ENCODE data around the gene ACVR1. TPM values are rescaled to one million over a fixed set of nuclear protein-coding genes. Genes with fewer than 3 reads are reported as not detected.
"Not testable (repeated sequence)": the region's sequence is repeated elsewhere in the genome, so short reads cannot be mapped to it uniquely, and the experiment has no call there.

ACVR1 gene
- total RNA-seq, 1 experiment from 2014 or later, result 11.1 TPM

DNA sequence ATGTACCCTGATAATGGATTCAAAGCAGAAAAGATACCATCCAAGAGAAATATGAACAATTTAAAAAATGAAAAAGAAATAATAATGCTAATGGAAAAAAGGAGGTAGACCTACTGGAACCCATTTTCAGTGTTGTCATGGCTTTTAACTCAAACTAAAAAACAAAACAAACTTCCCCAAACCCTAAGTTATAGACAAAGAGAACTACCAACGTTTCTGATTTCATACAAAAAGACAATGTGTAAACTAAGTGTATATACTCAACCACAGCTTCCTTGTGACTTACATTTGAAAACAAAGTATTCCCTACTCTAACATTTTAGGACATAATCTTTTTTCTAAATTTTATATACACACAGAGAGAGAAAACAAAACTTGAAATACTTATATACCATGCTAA lies 45.9 kb downstream of the ACVR1 start:
- TF ChIP-seq CTCF (IDR thresholded peaks at IDR 0.05; ENCODE audit: insufficient read depth in 1 of 2, low read depth in 1 of 2, low read length in 1 of 2, severe bottlenecking in 1 of 2, unreplicated experiment in 1 of 2), result no peak
- CTCF ChIA-PET, result no interaction called here
- Mint-ChIP-seq H3K9me3 (ENCODE audit: unreplicated experiment) (peaks cover 10% of the 10 kb centered on the region), H3K36me3 (ENCODE audit: insufficient read depth, unreplicated experiment) (peaks cover 5% of the 10 kb centered on the region), H3K27ac (ENCODE audit: unreplicated experiment) (no peak overlapping the region), H3K27me3 (ENCODE audit: insufficient read depth, unreplicated experiment) (no peaks in the 10 kb centered on the region), H3K4me1 (ENCODE audit: low read depth, unreplicated experiment) (peaks cover 15% of the 10 kb centered on the region), H3K4me3 (ENCODE audit: unreplicated experiment) (no peak overlapping the region)
- no peak for DNase-seq
- POLR2A ChIA-PET, result no interaction called here
- 0 out of 2 replicates have a peak, but pooled peaks cover 3% of the 10 kb centered on the region for H3K4me1 ChIP-seq
- H3K27me3 ChIP-seq (replicated peaks; ENCODE audit: control insufficient read depth, insufficient read depth, low read length), result no peaks in the 10 kb centered on the region
- BruUV-seq (replicated peaks), result no TSS peak
- no peak overlapping the region for H3K4me3 ChIP-seq (ENCODE audit: low read depth, low read length)
- H3K9me3 ChIP-seq, result no peaks in the 10 kb centered on the region
- intact Hi-C loops (cut with micrococcal nuclease; ENCODE audit: unreplicated experiment), result no loop called here
- H3K36me3 ChIP-seq (ENCODE audit: control insufficient read depth, insufficient read depth, low read length), result no peaks in the 10 kb centered on the region

DNA sequence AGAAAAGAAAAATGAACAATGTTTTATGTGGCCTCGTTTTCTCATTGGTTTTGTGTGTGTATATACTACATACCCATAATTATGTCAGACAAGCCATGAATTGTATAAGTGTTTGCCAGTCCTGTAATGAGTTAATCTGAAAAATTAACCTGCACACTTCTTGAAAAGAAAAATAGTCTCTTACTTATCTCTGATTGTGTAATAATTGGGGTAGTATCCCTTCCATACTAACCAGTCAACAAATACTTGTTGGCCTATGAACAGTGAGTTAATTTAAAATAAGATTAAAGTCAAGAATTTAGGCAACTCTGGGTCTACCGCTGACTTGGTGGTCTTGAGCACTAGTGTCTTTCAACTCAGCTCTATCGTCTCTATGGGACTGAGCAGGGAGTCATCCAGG lies 48.8 kb downstream of the ACVR1 start:
- Histone ChIP-seq H3K9me3 (no peaks in the 10 kb centered on the region), H3K36me3 (ENCODE audit: control insufficient read depth, insufficient read depth, low read length) (no peaks in the 10 kb centered on the region), H3K27me3 (replicated peaks; ENCODE audit: control insufficient read depth, insufficient read depth, low read length) (no peaks in the 10 kb centered on the region), H3K4me3 (ENCODE audit: low read depth, low read length) (no peak overlapping the region), H3K4me1 (0 out of 2 replicates have a peak, but pooled peaks cover 3% of the 10 kb centered on the region)
- peaks cover 10% of the 10 kb centered on the region for H3K9me3 Mint-ChIP-seq (ENCODE audit: unreplicated experiment)
- DNase-seq, result no peak
- H3K4me1 Mint-ChIP-seq (ENCODE audit: low read depth, unreplicated experiment), result peaks cover 15% of the 10 kb centered on the region
- no peak overlapping the region for H3K27ac Mint-ChIP-seq (ENCODE audit: unreplicated experiment)
- ChIA-PET POLR2A (interaction anchor here (0.8 kb wide), 1 partner anchor 525 kb away, joined by 5 read pairs; no protein-coding TSS in a partner anchor), CTCF (no interaction called here)
- peaks cover 10% of the 10 kb centered on the region for H3K36me3 Mint-ChIP-seq (ENCODE audit: insufficient read depth, unreplicated experiment)
- intact Hi-C loops (cut with micrococcal nuclease; ENCODE audit: unreplicated experiment), result loop anchor here (5.0 kb wide), 1 partner anchor 45 kb away; no protein-coding TSS in a partner anchor
- H3K27me3 Mint-ChIP-seq (ENCODE audit: insufficient read depth, unreplicated experiment), result no peaks in the 10 kb centered on the region
- no TSS peak for BruUV-seq (replicated peaks)
- TF ChIP-seq CTCF (IDR thresholded peaks at IDR 0.05; ENCODE audit: insufficient read depth in 1 of 2, low read depth in 1 of 2, low read length in 1 of 2, severe bottlenecking in 1 of 2, unreplicated experiment in 1 of 2), result no peak
- H3K4me3 Mint-ChIP-seq (ENCODE audit: unreplicated experiment), result no peak overlapping the region

- not testable (repeated sequence) for H3K27me3 Mint-ChIP-seq (ENCODE audit: insufficient read depth, unreplicated experiment); H3K27me3 ChIP-seq (replicated peaks; ENCODE audit: control insufficient read depth, insufficient read depth, low read length); H3K4me3 Mint-ChIP-seq (ENCODE audit: unreplicated experiment); H3K4me1 ChIP-seq; H3K9me3 ChIP-seq; DNase-seq; H3K36me3 ChIP-seq (ENCODE audit: control insufficient read depth, insufficient read depth, low read length); BruUV-seq (replicated peaks); H3K4me3 ChIP-seq (ENCODE audit: low read depth, low read length)
- ChIA-PET CTCF (interaction anchor here (0.6 kb wide), 1 partner anchor 394 kb away, joined by 3 read pairs; no protein-coding TSS in a partner anchor), POLR2A (interaction anchor here (0.8 kb wide), 1 partner anchor 524 kb away, joined by 5 read pairs; no protein-coding TSS in a partner anchor)
- peaks cover 15% of the 10 kb centered on the region for H3K4me1 Mint-ChIP-seq (ENCODE audit: low read depth, unreplicated experiment)
- intact Hi-C loops (cut with micrococcal nuclease; ENCODE audit: unreplicated experiment), result loop anchor here (5.0 kb wide), 1 partner anchor 44 kb away; no protein-coding TSS in a partner anchor
- peaks cover 10% of the 10 kb centered on the region for H3K36me3 Mint-ChIP-seq (ENCODE audit: insufficient read depth, unreplicated experiment)
- peak overlapping the region; percentile 74 for H3K27ac Mint-ChIP-seq (ENCODE audit: unreplicated experiment)
- H3K9me3 Mint-ChIP-seq (ENCODE audit: unreplicated experiment), result peaks cover 10% of the 10 kb centered on the region
Measured at GRCh38 chr2:157826644-157827043, 49.5 kb downstream of the ACVR1 start.
